HEK293 (cell line): ENCODE results near the gene ZFPL1.

Experiments used
- CTCF ChIA-PET: fragments of 350-600 bp; formaldehyde crosslinking; extraction: SDS; loops from one replicate; lab custom pipeline; 2021; ENCODE audit warnings: antibody characterized with exemption; lab: Yijun Ruan, JAX
- POLR2A ChIA-PET: fragments of 300-600 bp; formaldehyde crosslinking; extraction: SDS; loops from one replicate; lab custom pipeline; 2020; ENCODE audit warnings: antibody characterized with exemption, inconsistent platforms; lab: Yijun Ruan, JAX
- H3K27ac ChIP-seq: fragments of 200-500 bp; sonication (Bioruptor generic); 2 replicates; pipeline ENCODE4 v1.5.1; 2014; ENCODE audit warnings: low read depth, low read length, control low read depth, inconsistent platforms; ENCODE audit errors: extremely low read depth
- H3K36me3 ChIP-seq, 2 experiments: fragments of 200-500 bp in 1 of 2; sonication (Bioruptor generic) in 1 of 2; 1 replicate in 1 of 2; 2 replicates in 1 of 2; pipeline ENCODE4 v1.5.1; 2014 to 2017; ENCODE audit warnings: inconsistent platforms in 2 of 2, low read length in 2 of 2; ENCODE audit not compliant: control insufficient read depth in 2 of 2, insufficient read depth in 1 of 2
- H3K4me1 ChIP-seq: fragments of 200-500 bp; sonication (Bioruptor generic); 2 replicates; pipeline ENCODE4 v1.5.1; 2014; ENCODE audit warnings: mild to moderate bottlenecking, low read length, inconsistent platforms; ENCODE audit not compliant: control insufficient read depth, insufficient read depth
- H3K4me3 ChIP-seq: 2 replicates; pipeline ENCODE4 v1.5.1; 2011; ENCODE audit warnings: low read depth, mild to moderate bottlenecking, control low read depth, low read length, moderate library complexity
- H3K9me3 ChIP-seq: fragments of 200-500 bp; sonication (Bioruptor generic); 2 replicates; pipeline ENCODE4 v1.5.1; 2014; ENCODE audit warnings: low read depth, low read length, inconsistent platforms; ENCODE audit not compliant: control insufficient read depth, insufficient read depth
- GFI1B ChIP-seq: fragments of 450-650 bp; formaldehyde crosslinking; IDR thresholded peaks from 2 replicates; pipeline ENCODE4 v1.5.1; 2016; ENCODE audit warnings: missing biosample characterization, missing genetic modification characterization
- GLIS2 ChIP-seq: fragments of 450-650 bp; formaldehyde crosslinking; IDR thresholded peaks from 2 replicates; pipeline ENCODE4 v1.5.1; 2016; ENCODE audit warnings: missing biosample characterization, missing genetic modification characterization
- MZF1 ChIP-seq: fragments of 450-650 bp; formaldehyde crosslinking; IDR thresholded peaks from 2 replicates; pipeline ENCODE4 v1.5.1; 2017; ENCODE audit warnings: missing biosample characterization, missing genetic modification characterization, borderline replicate concordance
- OVOL3 ChIP-seq: fragments of 450-650 bp; formaldehyde crosslinking; IDR thresholded peaks from 2 replicates; pipeline ENCODE4 v1.5.1; 2016; ENCODE audit warnings: missing biosample characterization, missing genetic modification characterization
- SP2 ChIP-seq: fragments of 450-650 bp; formaldehyde crosslinking; IDR thresholded peaks from 2 replicates; pipeline ENCODE4 v1.5.1; 2016; ENCODE audit warnings: missing biosample characterization, missing genetic modification characterization
- ZBTB21 ChIP-seq: fragments of 450-650 bp; formaldehyde crosslinking; IDR thresholded peaks from 2 replicates; pipeline ENCODE4 v1.5.1; 2017; ENCODE audit warnings: missing biosample characterization, missing genetic modification characterization
- ZNF121 ChIP-seq: fragments of 450-650 bp; formaldehyde crosslinking; IDR thresholded peaks from 2 replicates; pipeline ENCODE4 v1.5.1; 2016; ENCODE audit warnings: missing biosample characterization, missing genetic modification characterization
- ZNF211 ChIP-seq: fragments of 450-650 bp; formaldehyde crosslinking; IDR thresholded peaks from 2 replicates; pipeline ENCODE4 v1.5.1; 2016; ENCODE audit warnings: low read depth, missing biosample characterization, missing genetic modification characterization
- ZNF248 ChIP-seq: fragments of 450-650 bp; formaldehyde crosslinking; IDR thresholded peaks from 2 replicates; pipeline ENCODE4 v1.5.1; 2017; ENCODE audit warnings: missing biosample characterization, missing genetic modification characterization
- ZNF311 ChIP-seq: fragments of 450-650 bp; formaldehyde crosslinking; IDR thresholded peaks from 2 replicates; pipeline ENCODE4 v1.5.1; 2017; ENCODE audit warnings: missing biosample characterization, missing genetic modification characterization, borderline replicate concordance
- ZNF433 ChIP-seq: fragments of 450-650 bp; formaldehyde crosslinking; IDR thresholded peaks from 2 replicates; pipeline ENCODE4 v1.5.1; 2016; ENCODE audit warnings: missing biosample characterization, missing genetic modification characterization, low read depth
- ZNF501 ChIP-seq: fragments of 450-650 bp; formaldehyde crosslinking; IDR thresholded peaks from 2 replicates; pipeline ENCODE4 v1.5.1; 2016; ENCODE audit warnings: missing biosample characterization, missing genetic modification characterization
- ZNF555 ChIP-seq: fragments of 450-650 bp; formaldehyde crosslinking; conservative IDR thresholded peaks from 2 replicates; pipeline ENCODE4 v1.5.1; 2017; ENCODE audit warnings: missing biosample characterization, mild to moderate bottlenecking, missing genetic modification characterization, inconsistent platforms
- ZNF561 ChIP-seq: fragments of 450-650 bp; IDR thresholded peaks from 2 replicates; pipeline ENCODE4 v1.5.1; 2018; ENCODE audit warnings: missing biosample characterization, missing genetic modification characterization, borderline replicate concordance
- ZNF654 ChIP-seq: fragments of 450-650 bp; formaldehyde crosslinking; IDR thresholded peaks from 2 replicates; pipeline ENCODE4 v1.5.1; 2016; ENCODE audit warnings: low read depth, missing biosample characterization, missing genetic modification characterization
- ZNF785 ChIP-seq: fragments of 450-650 bp; formaldehyde crosslinking; IDR thresholded peaks from 2 replicates; pipeline ENCODE4 v1.5.1; 2016; ENCODE audit warnings: missing biosample characterization, missing genetic modification characterization
- ZSCAN30 ChIP-seq: fragments of 450-650 bp; IDR thresholded peaks from 2 replicates; pipeline ENCODE4 v1.5.1; 2018; ENCODE audit warnings: missing biosample characterization, mild to moderate bottlenecking, missing genetic modification characterization, moderate library complexity
- TF ChIP-seq, protein P1 (sequence below): fragments of 450-650 bp; formaldehyde crosslinking; IDR thresholded peaks from 2 replicates; pipeline ENCODE4 v1.5.1; 2016; ENCODE audit warnings: missing biosample characterization, missing genetic modification characterization
- TF ChIP-seq, protein P2 (sequence below): fragments of 450-650 bp; formaldehyde crosslinking; IDR thresholded peaks from 2 replicates; pipeline ENCODE4 v1.5.1; 2016; ENCODE audit warnings: missing biosample characterization, missing genetic modification characterization
- TF ChIP-seq, protein P3 (sequence below): fragments of 450-650 bp; formaldehyde crosslinking; optimal IDR thresholded peaks from 2 replicates; pipeline ENCODE3; 2016; ENCODE audit warnings: missing biosample characterization, mild to moderate bottlenecking, missing genetic modification characterization
- TF ChIP-seq, protein P4 (sequence below): sonication (generic); formaldehyde crosslinking; IDR thresholded peaks from 2 replicates; pipeline ENCODE4 v1.8.1; 2022; ENCODE audit warnings: mild to moderate bottlenecking, moderate library complexity, missing genetic modification reagents
- TF ChIP-seq, protein P5 (sequence below): fragments of 450-650 bp; formaldehyde crosslinking; IDR thresholded peaks from 2 replicates; pipeline ENCODE4 v1.5.1; 2016; ENCODE audit warnings: missing biosample characterization, missing genetic modification characterization, low read depth
- TF ChIP-seq, protein P6 (sequence below): fragments of 450-650 bp; formaldehyde crosslinking; IDR thresholded peaks from 2 replicates; pipeline ENCODE4 v1.5.1; 2016; ENCODE audit warnings: missing biosample characterization, missing genetic modification characterization
- TF ChIP-seq, protein P7 (sequence below): fragments of 450-650 bp; formaldehyde crosslinking; IDR thresholded peaks from 2 replicates; pipeline ENCODE4 v1.5.1; 2016; ENCODE audit warnings: missing biosample characterization, missing genetic modification characterization

The ZFPL1 gene

DNA sequence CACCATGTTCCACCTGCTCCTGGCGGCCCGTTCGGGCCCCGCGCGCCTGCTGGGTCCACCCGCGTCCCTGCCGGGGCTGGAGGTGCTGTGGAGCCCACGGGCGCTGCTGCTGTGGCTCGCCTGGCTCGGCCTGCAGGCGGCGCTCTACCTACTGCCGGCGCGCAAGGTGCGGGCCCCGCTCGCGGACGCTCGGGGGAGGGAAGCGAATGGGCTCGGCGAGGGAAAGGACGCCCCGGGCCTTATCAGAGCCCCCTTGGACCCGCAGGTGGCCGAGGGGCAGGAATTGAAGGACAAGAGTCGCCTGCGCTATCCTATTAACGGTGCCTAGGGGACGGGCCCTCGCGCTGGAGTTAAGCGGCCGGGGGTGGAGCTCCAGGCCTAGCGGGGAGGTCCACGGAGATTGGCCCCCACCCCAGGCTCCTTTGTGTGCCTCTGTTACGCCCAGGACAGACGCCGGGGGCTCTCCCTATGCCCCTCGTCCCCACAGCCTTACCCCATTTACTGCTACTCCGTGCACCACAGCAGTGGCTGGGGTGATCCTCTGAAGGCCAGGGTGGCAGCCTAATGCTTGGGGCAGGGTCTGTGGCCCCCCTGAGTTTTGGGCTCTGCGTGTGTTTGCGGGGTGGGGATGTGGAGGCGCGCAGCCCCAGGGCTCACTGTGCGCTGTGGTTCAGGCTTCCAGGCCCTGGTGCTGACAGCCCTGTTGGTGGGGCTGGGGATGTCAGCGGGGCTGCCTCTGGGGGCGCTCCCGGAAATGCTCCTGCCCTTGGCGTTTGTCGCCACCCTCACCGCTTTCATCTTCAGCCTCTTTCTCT is 28.7 kb downstream of the ZFPL1 start:
- Histone ChIP-seq H3K27ac (peak overlapping the region; percentile 72; the same call in 1 of the 2 replicates), H3K9me3 (no peaks in the 10 kb centered on the region), H3K4me3 (peak overlapping the region; percentile 67), H3K4me1 (peaks cover 6% of the 10 kb centered on the region), H3K36me3 (peaks cover 0 to 49% of the 10 kb centered on the region in 2 experiments; a peak in 1 of 3 replicates)
- ChIA-PET POLR2A (interaction anchor here (0.6 to 5.0 kb wide), 16 partner anchors 9 to 828 kb away, joined by 3 to 57 read pairs (median 5); partner anchors contain the start of genes ARL2, CAPN1, FAU and MRPL49), CTCF (interaction anchor here (0.6 to 4.8 kb wide), 21 partner anchors 8 to 782 kb away, joined by 3 to 110 read pairs (median 4); partner anchors contain the start of genes ARL2, CDC42EP2, FAU and MRPL49)
- TF ChIP-seq SP2 = 0 out of 2 replicates have a peak, but pooled peaks have one; percentile 5
- TF ChIP-seq ZNF561 = peak; percentile 53; the same call in 1 of the 2 replicates
- no peak for TF ChIP-seq GFI1B (tag by site-specific recombination)
- TF ChIP-seq ZNF211 (tag by site-specific recombination) = no peak
- TF ChIP-seq, protein P1, sequence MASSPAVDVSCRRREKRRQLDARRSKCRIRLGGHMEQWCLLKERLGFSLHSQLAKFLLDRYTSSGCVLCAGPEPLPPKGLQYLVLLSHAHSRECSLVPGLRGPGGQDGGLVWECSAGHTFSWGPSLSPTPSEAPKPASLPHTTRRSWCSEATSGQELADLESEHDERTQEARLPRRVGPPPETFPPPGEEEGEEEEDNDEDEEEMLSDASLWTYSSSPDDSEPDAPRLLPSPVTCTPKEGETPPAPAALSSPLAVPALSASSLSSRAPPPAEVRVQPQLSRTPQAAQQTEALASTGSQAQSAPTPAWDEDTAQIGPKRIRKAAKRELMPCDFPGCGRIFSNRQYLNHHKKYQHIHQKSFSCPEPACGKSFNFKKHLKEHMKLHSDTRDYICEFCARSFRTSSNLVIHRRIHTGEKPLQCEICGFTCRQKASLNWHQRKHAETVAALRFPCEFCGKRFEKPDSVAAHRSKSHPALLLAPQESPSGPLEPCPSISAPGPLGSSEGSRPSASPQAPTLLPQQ (tag by site-specific recombination) = peak; percentile 95
- TF ChIP-seq ZNF785 = peak; percentile 97
- no peak for TF ChIP-seq ZBTB21 (tag by site-specific recombination)
- TF ChIP-seq ZNF311 (tag by site-specific recombination) = no peak
- TF ChIP-seq, protein P2, sequence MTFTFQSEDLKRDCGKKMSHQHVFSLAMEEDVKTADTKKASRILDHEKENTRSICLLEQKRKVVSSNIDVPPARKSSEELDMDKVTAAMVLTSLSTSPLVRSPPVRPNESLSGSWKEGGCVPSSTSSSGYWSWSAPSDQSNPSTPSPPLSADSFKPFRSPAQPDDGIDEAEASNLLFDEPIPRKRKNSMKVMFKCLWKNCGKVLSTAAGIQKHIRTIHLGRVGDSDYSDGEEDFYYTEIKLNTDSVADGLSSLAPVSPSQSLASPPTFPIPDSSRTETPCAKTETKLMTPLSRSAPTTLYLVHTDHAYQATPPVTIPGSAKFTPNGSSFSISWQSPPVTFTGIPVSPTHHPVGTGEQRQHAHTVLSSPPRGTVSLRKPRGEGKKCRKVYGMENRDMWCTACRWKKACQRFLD (tag by site-specific recombination) = no peak
- TF ChIP-seq, protein P3, sequence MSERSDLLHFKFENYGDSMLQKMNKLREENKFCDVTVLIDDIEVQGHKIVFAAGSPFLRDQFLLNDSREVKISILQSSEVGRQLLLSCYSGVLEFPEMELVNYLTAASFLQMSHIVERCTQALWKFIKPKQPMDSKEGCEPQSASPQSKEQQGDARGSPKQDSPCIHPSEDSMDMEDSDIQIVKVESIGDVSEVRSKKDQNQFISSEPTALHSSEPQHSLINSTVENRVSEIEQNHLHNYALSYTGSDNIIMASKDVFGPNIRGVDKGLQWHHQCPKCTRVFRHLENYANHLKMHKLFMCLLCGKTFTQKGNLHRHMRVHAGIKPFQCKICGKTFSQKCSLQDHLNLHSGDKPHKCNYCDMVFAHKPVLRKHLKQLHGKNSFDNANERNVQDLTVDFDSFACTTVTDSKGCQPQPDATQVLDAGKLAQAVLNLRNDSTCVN (tag by site-specific recombination) = peak; percentile 61
- TF ChIP-seq, protein P4, sequence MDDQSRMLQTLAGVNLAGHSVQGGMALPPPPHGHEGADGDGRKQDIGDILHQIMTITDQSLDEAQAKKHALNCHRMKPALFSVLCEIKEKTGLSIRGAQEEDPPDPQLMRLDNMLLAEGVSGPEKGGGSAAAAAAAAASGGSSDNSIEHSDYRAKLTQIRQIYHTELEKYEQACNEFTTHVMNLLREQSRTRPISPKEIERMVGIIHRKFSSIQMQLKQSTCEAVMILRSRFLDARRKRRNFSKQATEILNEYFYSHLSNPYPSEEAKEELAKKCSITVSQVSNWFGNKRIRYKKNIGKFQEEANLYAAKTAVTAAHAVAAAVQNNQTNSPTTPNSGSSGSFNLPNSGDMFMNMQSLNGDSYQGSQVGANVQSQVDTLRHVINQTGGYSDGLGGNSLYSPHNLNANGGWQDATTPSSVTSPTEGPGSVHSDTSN (CRISPR knock-in tag) = peak; percentile 72
- no peak for TF ChIP-seq ZNF501
- no peak for TF ChIP-seq ZNF433 (tag by site-specific recombination)
- peak; percentile 92 for TF ChIP-seq GLIS2
- TF ChIP-seq, protein P5, sequence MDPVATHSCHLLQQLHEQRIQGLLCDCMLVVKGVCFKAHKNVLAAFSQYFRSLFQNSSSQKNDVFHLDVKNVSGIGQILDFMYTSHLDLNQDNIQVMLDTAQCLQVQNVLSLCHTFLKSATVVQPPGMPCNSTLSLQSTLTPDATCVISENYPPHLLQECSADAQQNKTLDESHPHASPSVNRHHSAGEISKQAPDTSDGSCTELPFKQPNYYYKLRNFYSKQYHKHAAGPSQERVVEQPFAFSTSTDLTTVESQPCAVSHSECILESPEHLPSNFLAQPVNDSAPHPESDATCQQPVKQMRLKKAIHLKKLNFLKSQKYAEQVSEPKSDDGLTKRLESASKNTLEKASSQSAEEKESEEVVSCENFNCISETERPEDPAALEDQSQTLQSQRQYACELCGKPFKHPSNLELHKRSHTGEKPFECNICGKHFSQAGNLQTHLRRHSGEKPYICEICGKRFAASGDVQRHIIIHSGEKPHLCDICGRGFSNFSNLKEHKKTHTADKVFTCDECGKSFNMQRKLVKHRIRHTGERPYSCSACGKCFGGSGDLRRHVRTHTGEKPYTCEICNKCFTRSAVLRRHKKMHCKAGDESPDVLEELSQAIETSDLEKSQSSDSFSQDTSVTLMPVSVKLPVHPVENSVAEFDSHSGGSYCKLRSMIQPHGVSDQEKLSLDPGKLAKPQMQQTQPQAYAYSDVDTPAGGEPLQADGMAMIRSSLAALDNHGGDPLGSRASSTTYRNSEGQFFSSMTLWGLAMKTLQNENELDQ (tag by site-specific recombination) = no peak
- TF ChIP-seq ZSCAN30 = peak; percentile 51; the same call in 1 of the 2 replicates
- TF ChIP-seq MZF1 (tag by site-specific recombination) = no peak
- no peak for TF ChIP-seq ZNF121 (tag by site-specific recombination)
- TF ChIP-seq ZNF555 (tag by site-specific recombination) = no peak
- TF ChIP-seq, protein P6, sequence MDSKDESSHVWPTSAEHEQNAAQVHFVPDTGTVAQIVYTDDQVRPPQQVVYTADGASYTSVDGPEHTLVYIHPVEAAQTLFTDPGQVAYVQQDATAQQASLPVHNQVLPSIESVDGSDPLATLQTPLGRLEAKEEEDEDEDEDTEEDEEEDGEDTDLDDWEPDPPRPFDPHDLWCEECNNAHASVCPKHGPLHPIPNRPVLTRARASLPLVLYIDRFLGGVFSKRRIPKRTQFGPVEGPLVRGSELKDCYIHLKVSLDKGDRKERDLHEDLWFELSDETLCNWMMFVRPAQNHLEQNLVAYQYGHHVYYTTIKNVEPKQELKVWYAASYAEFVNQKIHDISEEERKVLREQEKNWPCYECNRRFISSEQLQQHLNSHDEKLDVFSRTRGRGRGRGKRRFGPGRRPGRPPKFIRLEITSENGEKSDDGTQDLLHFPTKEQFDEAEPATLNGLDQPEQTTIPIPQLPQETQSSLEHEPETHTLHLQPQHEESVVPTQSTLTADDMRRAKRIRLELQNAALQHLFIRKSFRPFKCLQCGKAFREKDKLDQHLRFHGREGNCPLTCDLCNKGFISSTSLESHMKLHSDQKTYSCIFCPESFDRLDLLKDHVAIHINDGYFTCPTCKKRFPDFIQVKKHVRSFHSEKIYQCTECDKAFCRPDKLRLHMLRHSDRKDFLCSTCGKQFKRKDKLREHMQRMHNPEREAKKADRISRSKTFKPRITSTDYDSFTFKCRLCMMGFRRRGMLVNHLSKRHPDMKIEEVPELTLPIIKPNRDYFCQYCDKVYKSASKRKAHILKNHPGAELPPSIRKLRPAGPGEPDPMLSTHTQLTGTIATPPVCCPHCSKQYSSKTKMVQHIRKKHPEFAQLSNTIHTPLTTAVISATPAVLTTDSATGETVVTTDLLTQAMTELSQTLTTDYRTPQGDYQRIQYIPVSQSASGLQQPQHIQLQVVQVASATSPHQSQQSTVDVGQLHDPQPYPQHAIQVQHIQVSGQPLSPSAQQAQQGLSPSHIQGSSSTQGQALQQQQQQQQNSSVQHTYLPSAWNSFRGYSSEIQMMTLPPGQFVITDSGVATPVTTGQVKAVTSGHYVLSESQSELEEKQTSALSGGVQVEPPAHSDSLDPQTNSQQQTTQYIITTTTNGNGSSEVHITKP = peak; percentile 48; the same call in 1 of the 2 replicates
- TF ChIP-seq, protein P7, sequence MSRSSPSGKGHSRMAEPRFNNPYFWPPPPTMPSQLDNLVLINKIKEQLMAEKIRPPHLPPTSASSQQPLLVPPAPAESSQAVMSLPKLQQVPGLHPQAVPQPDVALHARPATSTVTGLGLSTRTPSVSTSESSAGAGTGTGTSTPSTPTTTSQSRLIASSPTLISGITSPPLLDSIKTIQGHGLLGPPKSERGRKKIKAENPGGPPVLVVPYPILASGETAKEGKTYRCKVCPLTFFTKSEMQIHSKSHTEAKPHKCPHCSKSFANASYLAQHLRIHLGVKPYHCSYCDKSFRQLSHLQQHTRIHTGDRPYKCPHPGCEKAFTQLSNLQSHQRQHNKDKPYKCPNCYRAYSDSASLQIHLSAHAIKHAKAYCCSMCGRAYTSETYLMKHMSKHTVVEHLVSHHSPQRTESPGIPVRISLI (tag by site-specific recombination) = no peak
- no peak for TF ChIP-seq ZNF654 (tag by site-specific recombination)
- no peak for TF ChIP-seq ZNF248 (tag by site-specific recombination)
- no peak for TF ChIP-seq OVOL3 (tag by site-specific recombination)
